ENCODE results near the gene LUM. TPM values are rescaled to one million over a fixed set of nuclear protein-coding genes. Genes with fewer than 3 reads are reported as not detected.

The LUM gene
- polyA plus RNA-seq, 2 of the 4 experiments (the other 2 are of a cell fraction) = 1.2 to 1.9 TPM

DNA sequence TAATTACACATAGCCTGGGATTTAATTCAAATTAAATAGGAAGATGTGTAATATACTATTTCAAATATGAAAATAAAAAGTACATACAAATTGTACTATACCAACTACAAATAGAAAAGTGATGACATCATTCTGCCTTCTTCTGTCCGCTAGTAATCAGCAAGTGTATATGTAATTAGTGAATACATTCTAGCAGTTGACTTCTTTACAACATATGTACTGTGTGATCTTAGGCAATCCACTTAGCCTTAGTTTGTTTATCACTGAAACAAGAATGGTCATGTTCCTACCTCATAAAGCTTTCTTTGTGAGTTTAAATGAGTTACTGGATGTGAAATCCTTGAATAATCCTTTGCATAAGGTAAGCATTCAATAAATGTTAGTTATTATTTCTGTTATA lies 7.8 kb upstream of the LUM start:
- no peak for ATAC-seq
- H3K4me3 ChIP-seq = no peak overlapping the region
- FAIRE-seq = peak; percentile 13
- H3K27ac ChIP-seq = no peak overlapping the region
- no peaks in the 10 kb centered on the region for H3K4me1 ChIP-seq
- 83% methylated on average over 1 of the region's 1 CpG for WGBS (ENCODE audit: missing lambda C conversion rate)
- no peaks in the 10 kb centered on the region for H3K9me3 ChIP-seq
- no peak for DNase-seq (ENCODE audit: low read depth in 1 of 2, low spot score in 1 of 2)
- TF ChIP-seq, protein P1, sequence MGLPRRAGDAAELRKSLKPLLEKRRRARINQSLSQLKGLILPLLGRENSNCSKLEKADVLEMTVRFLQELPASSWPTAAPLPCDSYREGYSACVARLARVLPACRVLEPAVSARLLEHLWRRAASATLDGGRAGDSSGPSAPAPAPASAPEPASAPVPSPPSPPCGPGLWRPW (IDR thresholded peaks at IDR 0.05) = no peak
- TF ChIP-seq MAZ (IDR thresholded peaks at IDR 0.05; ENCODE audit: borderline replicate concordance, low read depth, low read length) (no peak), CHD2 (IDR thresholded peaks at IDR 0.05; ENCODE audit: low read length, partially characterized antibody) (no peak), SMC3 (IDR thresholded peaks at IDR 0.05) (no peak), KDM1A (IDR thresholded peaks at IDR 0.05; ENCODE audit: low read depth) (no peak), HDAC2 (IDR thresholded peaks at IDR 0.05) (no peak), ZNF302 (CRISPR knock-in tag; IDR thresholded peaks at IDR 0.05) (no peak), NPAS2 (CRISPR knock-in tag; IDR thresholded peaks at IDR 0.05; ENCODE audit: borderline replicate concordance) (no peak), ATOH8 (CRISPR knock-in tag; IDR thresholded peaks at IDR 0.05; ENCODE audit: low read depth) (no peak), MAX (IDR thresholded peaks at IDR 0.05) (no peak), GATA3 (IDR thresholded peaks at IDR 0.05; ENCODE audit: borderline replicate concordance) (no peak)
- CTCF ChIA-PET = no interaction called here
- H3K4me2 ChIP-seq = no peak overlapping the region
- POLR2A ChIA-PET = no interaction called here

- POLR2A ChIA-PET = no interaction called here
- Histone ChIP-seq H3K27ac (no peak overlapping the region), H3K9me3 (no peaks in the 10 kb centered on the region), H3K4me2 (no peak overlapping the region), H3K4me3 (no peak overlapping the region), H3K4me1 (no peaks in the 10 kb centered on the region)
- no peak for FAIRE-seq
- no peak for ATAC-seq
- DNase-seq (ENCODE audit: low read depth in 1 of 2, low spot score in 1 of 2) = no peak
- TF ChIP-seq ZC3H11A (IDR thresholded peaks at IDR 0.05) = no peak
- TF ChIP-seq EHF (CRISPR knock-in tag; IDR thresholded peaks at IDR 0.05) = no peak
- TF ChIP-seq MAZ (IDR thresholded peaks at IDR 0.05; ENCODE audit: borderline replicate concordance, low read depth, low read length) = no peak
- no peak for TF ChIP-seq FOXS1 (CRISPR knock-in tag; IDR thresholded peaks at IDR 0.05)
- no peak for TF ChIP-seq FOSL2 (IDR thresholded peaks at IDR 0.05)
- no peak for TF ChIP-seq FOSL2 (CRISPR knock-in tag; IDR thresholded peaks at IDR 0.05)
- no peak for TF ChIP-seq POLR2A (IDR thresholded peaks at IDR 0.05; ENCODE audit: low read length)
- TF ChIP-seq KDM1A (IDR thresholded peaks at IDR 0.05; ENCODE audit: low read depth) = no peak
- TF ChIP-seq ZSCAN20 (CRISPR knock-in tag; IDR thresholded peaks at IDR 0.05) = no peak
- TF ChIP-seq CHD2 (IDR thresholded peaks at IDR 0.05; ENCODE audit: low read length, partially characterized antibody) = no peak
- 43% methylated on average over 6 of the region's 6 CpGs for WGBS (ENCODE audit: missing lambda C conversion rate)
- CTCF ChIA-PET = no interaction called here
Observed at GRCh38 chr12:91113621-91114020, 2.3 kb upstream of the LUM start.

GRCh38 chr12:91110311-91110924 lies 876 bp downstream of the LUM start:
- H3K9me3 ChIP-seq = no peaks in the 10 kb centered on the region
- no peak overlapping the region for H3K27ac ChIP-seq
- TF ChIP-seq CHD4 (IDR thresholded peaks at IDR 0.05; ENCODE audit: borderline replicate concordance) (no peak), ESRRA (IDR thresholded peaks at IDR 0.05; ENCODE audit: borderline replicate concordance, low read length) (no peak), CBX8 (IDR thresholded peaks at IDR 0.05) (no peak), BHLHE40 (IDR thresholded peaks at IDR 0.05; ENCODE audit: low read depth, low read length) (no peak), NPAS2 (CRISPR knock-in tag; IDR thresholded peaks at IDR 0.05; ENCODE audit: borderline replicate concordance) (no peak), ZNF302 (CRISPR knock-in tag; IDR thresholded peaks at IDR 0.05) (no peak)
- WGBS (ENCODE audit: missing lambda C conversion rate) = 17% methylated on average over 5 of the region's 5 CpGs
- CTCF ChIA-PET = no interaction called here
- H3K4me2 ChIP-seq = no peak overlapping the region
- no peak for DNase-seq (ENCODE audit: low read depth in 1 of 2, low spot score in 1 of 2)
- H3K4me3 ChIP-seq = no peak overlapping the region
- POLR2A ChIA-PET = no interaction called here
- H3K4me1 ChIP-seq = no peaks in the 10 kb centered on the region
- no peak for ATAC-seq
- FAIRE-seq = no peak
